ENCODE data around the gene MRPL55. TPM values are rescaled to one million over a fixed set of nuclear protein-coding genes. Genes with fewer than 3 reads are reported as not detected.

MRPL55 gene
- polyA plus RNA-seq, 1 donor = 35.8 TPM

DNA sequence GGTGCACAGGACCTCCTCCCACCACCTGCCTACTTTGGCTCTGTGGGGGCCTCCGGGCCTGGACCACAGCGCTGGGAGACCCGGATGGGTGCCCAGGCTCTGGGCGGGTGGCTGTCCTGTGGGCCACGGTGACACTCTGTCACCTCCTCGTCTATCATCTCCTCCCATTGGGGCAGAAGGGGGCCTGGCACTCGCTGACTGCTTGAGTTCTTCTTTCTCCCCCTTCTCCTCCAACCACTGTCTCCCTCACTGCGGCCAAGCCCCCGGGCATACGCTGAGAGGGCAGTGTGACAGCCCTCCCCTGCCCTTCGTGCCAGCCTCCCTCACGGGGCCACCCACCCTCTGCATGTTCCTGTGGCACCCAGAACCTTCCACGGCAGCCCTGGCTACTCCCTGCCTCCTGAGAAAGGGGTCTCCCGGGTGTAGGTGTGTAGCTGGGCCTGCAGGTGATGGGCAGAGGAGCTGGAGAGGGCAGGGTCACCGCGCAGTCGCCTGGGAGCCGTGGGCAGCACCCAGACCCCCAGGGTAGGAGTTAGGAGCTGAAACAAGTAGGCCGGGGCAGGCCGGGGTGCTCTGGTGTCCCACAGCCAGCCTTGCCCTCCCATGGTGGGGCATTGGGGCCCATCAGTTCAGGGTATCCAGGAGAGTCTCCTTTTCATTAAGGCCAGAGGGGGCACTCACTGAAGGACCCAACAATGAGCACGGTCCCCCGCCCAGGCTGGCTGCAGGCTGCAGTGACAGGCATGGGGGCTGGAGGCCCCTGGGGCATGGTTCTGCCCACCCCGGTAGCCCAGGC, 35.8 kb downstream of the MRPL55 start:
- no peak for DNase-seq

DNA sequence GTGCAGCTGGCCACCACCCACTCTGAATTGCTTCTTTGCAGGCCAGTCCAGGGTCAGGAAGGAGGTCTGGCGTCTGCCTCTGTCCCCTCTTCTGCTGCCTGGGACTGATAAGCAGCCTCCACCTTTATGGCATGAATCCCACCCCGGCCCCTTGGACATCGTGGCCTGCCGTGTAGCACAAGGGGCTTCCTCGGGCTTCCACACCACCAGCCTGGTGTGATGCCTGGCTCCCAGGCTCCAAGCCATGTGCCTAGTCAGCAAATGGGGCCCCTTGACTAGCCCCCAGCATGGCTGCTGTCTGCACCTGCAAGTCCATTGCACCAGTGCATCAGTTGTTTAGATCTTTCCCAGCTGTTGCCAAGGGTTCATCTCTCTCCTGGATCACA, 36.4 kb downstream of the MRPL55 start:
- DNase-seq = no peak

DNA sequence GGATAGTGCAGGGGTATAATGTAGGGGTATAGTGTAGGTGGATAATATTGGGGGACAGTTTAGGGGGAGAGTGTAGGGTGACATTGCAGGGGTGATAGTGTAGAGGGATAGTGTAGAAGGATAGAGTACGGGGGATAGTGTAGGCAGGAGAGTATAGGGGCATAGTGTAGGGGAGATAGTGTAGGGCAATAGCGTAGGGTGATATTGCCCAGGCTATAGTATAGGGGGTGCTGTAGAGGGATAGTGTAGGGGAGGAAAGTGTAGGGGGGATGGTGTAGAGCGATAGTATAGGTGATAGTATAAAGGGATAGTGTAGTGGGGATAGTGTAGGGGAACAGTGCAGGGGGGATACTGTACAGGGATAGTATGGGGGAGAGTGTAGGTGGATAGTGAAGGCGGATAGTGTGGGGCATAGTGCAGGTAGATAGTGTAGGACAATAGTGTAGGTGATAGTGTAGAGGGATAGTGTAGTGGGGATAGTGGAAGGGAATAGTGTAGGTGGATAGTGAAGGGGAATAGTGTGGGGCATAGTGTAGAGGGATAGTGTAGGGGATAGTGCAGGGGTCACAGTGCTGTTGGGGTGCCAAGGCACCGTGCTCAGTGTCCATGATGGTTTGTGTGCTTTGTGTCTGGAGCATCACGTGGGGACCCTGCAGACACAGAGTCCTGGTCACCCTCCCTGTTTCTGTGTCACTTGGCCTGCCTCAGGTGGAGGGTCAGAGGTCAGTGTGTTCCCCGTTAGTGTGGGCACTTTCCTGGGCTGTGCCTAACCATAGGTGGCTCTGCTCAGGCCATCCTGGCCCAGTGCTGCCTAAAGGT, 37.1 kb downstream of the MRPL55 start:
- DNase-seq = no peak

DNA sequence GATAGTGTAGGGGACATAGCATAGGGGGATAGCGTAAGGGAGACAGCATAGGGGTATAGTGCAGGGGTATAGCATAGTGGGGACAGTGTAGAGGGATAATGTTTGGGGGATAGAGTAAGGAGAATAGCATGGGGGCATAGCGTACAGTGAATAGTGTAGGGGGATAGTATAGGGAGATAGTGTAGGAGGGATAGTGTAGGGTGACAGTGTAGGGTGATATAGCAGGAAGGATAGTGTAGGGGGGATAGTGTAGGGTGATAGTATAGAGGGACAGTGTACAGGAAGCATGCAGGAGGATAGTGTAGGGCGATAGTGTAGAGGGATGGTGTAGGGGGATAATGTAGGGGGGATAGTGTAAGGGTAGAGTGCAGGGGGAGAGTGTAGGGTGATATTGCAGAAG, 38.2 kb downstream of the MRPL55 start:
- no peak for DNase-seq

DNA sequence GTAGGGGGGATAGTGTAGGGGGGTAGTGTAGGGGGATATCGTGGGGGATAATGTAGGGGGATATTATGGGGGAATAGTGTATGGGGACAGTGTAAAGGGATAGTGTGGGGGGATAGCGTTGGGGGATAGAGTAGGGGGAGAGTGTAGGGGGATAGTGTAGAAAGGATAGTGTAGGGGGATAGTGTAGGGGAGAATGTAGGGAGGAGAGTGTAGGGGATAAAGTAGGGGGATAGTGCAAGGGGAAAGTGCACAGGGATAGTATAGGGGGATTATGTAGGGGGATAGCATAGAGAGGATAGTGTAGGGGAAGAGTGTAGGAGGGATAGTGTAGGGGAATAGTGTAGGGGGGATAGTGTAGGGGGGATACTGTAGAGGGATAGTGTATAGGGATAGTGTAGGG, 38.9 kb downstream of the MRPL55 start:
- no peak for DNase-seq

DNA sequence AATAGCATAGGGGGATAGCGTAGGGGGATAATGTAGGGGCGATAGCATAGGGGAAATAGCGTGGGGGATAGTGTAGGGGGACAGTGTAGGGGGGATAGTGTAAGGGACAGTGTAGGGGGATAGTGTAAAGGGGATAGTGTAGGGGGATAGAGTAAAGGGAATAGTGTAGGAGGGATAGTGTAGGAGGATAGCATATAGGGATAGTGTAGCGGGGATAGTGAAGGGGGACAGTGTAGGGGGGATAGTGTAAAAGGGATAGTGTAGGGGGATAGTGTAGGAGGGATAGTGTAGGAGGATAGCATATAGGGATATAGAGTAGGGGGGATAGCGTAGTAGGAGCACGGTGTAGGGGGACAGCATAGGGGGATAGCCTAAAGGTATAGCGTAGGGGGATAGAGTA, 40.7 kb downstream of the MRPL55 start:
- no peak for DNase-seq

DNA sequence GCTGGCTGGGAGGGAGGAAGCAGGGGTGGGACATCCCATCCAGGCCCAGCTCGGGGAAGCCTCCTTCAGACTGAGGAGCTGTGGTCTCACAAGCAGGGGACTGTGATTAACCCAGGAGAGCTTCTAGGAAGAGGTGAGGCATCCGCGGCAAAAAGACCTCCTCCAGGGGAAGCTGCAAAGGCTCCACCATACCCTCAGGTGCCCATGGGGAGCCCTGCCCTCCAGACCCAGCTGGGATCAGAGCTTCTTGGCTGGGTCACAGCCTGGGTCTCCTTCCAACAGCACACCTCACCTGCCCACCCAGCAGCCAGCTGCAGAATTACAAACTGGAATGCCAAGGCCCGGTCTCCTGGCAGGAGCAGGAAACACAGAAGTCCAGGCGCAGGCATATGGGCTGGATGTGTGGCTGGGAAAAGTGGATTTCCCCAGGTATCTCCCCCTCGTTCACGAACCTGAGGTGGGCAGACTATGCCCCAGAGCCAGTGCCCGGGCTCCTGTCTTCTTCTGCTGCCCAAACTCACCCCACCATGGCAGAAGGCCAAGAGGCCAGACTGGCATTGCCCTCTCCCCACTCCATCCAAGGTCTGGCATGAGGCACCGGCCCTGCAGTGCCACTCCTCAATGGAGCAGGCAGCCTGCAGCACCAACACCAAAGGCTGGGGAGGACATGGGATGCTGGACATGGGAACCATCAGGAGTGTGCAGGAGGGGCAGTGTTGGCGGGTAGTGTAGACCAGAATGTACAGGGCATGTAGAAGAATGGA, 42.0 kb downstream of the MRPL55 start:
- no peak for DNase-seq

DNA sequence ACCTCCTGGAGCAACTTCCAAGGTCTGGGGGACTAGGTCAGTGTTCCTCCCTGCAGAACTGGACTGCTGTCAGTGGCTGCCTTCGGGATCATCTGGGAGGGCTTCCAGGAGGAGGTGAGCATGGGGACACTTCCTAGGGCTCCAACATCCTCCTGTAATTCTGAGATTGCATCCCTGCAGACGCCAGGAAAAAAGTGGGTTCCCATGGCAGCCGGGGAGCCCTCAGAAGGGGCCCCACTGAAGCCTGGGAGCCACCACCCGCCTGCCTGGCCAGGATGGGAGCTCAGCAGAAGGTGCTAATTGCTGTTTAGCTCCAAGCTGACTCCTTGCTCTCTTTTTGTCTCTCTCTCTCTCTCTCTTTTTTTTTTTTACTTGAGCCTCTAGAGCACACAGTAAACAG, 42.7 kb downstream of the MRPL55 start:
- DNase-seq = no peak

DNA sequence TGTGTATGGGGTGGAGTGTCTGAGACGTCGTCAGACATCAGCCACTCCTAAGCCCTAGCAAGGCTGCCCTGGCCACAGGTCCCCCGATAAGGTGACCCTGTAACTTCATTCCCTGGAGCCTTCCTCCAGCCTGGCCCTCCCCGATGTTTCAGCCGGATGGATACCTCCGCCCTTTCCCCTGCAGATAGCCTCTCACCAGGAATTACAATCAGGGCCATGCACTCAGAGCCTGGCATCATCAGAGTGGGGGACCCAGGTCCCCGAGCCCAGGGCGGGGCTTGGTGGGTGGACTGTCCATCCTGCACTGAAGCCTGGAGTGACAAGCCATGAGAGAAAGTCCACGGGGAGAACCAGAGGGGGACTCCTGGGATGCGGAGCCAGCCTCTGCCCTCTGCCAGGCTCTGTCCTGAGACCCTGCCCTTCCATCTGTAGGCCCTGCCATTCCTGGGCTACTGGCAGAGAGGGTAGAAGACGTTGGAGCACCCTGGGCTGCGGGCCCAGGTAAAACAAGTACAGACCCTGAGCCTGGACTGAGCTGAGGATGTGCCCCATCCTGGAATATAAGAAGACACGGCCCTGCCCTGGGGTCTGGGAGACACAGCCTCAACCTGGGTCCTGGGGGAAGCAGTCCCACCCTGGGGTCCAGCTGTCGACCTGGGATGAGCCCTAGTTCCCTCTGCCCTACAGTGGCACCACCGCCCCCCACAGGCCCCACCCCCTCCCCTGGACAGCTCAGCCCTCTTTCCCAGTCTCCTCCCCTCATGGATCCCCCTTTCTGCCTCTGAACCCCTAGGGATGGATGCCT, 43.4 kb downstream of the MRPL55 start:
- no peak for DNase-seq

DNA sequence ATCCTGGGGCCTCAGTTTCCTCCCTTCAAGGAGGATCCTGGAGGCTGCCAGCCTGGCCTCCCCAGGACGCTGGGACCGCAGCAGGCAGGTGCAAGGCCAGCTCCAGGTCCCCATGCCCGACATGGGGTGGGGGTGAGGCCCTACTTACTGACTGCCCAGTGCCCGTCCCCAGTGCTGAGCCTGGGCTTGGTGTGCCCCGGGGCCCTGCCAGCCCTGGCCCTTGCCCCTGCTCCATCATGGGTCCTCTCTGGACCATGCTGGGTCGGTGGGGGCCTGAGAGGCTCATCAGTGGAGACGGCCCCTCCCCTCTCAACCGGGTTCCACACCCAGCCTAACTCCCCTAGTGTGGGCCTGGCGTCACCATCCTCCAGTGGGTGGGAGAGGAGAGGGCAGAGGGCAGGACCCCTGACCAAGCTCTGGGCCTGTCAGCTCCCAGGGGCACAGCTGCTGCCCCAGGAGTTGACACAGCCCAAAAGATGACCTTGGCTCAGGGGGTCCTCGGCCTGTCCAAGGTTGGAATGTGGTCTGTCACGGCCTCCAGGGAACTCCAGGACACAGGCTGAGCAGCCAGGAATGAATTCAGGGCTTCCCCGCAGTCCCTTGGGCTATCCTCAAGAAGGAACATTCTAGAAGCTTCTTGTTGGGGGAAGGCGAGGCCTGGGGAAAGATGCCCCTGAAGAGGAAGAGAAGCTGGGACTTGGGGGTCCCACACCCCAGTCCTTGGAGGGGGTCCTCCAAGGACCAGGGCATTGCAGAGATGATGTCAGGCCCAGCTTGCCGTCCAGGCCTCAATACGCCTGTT, 44.2 kb downstream of the MRPL55 start:
- DNase-seq = no peak

DNA sequence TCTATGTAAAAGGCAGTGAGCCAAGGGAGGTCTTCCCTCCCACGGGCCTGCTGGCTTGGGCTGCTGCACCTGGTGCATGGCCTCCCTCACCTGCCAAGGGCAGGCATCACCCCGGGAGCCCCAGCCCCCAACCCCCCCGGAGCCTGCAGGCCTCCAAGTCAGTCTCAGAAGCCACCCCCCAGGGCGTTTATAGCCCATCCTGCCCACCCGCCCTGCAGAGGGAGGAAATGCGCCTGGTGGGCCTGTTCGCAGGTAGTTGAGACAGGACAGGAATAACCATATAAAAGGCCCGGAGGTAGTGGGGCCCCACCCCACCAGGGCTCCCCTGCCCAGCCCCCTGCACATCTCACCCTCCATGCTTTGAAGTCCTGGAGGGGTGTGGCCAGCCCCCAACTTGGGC, 44.8 kb downstream of the MRPL55 start:
- no peak for DNase-seq

DNA sequence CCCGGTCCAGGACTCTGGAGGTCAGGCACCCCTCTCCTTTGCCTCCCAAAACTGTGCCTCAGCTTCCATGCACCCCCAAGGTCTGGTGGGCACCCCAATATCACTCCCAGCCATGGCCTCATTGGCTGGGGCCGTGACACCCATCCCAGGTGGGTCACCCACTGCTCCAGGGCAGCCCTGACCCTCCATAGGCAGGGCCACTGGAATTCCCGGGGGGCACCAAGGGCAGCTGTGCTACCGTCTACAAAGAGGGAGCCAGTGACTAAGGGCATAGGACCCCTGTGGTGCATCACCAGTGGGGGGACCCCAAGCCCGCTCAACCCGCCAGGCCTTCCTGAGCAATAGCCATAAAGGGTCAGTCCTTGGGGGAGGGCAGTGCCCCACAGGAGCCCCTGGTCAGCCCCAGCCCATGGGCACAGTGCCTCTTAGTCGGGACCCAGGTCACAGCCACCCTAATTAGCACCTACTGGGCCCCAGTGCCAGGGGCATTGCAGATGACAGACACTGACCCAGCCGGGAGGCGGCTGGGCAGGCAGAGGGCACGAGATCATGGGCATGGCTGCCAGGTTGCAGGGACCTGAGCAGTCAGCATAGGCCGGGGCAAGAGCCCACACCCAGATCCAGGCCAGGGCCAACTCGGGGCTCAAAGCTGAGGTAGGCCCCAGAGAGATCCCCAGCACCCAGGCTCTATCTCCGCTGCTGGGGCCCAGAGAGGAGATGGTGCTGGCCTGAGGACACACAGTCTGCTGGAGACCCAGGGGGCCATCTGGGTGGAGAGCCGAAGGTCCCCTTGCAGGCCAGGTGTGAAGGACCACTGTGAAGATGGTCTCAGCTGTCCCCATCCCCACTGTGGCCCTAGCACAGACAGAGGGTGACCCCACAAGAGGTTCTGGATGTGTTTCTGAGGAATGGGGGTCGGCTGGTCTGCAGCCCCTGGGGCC, 45.6 kb downstream of the MRPL55 start:
- no peak for DNase-seq

DNA sequence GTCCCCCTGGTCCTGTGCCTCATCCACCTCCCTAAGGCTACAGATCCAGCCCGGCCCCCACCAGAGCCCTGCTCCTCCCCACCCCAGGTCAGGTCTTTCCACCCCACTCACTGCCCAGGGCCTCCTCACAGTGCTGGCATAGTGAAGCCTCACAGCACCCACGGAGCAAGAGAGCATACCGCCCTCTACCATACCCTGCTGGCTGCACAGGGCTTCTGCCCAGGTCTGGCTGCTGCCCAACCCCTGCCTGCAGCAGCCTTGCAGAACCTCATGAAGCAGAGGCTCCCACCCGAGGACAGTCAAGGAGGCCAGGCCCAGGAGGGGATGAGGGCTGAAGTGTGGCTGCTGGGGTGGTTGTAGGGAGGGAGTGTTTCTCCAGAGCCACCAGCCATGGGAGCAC, 46.3 kb downstream of the MRPL55 start:
- DNase-seq = no peak

DNA sequence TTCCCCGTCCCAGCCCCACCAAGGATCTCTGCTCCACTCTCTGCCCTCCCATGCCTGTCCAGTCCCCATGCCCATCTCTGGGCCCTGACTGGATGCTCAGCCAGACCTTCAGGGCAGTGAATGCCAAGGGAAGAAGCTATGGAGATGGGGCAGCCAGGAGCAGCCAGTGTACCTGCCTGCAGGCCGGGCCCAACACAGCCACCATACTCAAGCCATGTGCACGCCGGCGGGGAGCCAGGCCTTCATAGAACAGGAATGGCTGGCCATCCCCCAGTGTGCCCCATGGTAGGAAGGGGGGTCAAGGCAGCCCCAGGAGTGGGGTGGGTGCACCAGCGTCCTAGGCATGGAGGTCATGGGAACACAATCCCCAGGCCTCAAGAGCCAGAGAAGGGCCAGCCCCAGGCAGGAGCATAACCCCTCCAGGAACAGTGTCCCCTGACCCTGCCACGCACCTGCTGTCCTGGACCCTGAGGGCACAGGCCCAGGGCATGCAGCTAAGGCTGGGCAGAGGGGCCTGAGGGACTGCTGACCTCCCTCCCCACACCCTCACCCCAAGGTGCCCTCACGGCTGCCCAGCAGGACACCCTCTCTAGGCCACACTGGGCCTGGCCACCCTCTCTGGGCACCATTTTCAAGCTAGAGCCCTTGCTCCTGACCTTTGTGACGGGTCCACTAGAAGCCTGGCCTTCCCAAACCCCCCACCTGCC, 46.9 kb downstream of the MRPL55 start:
- no peak for DNase-seq

DNA sequence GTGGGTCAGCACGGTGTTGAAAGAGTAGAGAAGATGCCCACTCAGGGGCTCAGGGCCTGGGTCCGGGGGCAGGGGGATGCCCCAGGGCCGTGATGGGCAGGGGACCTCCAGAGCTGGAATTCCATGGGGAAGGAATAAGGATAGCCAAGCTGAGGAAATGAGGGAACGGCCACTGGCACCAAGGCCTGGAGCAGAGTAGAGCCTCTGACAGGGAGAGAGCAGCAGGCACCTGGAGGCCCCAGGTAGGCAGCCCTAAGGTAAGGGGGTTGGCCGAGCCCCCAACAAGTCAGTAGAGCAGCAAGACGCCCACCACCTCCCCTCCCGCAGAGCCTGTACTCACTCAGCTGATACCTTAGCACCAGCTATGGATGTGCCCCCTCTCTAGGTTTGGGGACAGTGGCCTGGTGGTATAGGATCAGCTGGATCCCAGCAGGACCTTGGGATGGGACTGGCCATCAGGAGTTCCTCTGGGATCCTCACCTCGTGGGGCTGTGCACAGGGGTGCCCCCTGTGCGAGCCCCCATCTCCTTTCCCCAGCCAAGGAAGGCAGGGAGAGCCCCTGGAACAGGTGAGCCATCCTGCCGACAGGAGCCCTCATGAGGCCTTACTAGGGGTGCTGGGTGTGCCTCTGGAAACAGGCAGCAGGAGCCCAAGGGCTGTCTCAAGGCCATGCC, 47.6 kb downstream of the MRPL55 start:
- no peak for DNase-seq

DNA sequence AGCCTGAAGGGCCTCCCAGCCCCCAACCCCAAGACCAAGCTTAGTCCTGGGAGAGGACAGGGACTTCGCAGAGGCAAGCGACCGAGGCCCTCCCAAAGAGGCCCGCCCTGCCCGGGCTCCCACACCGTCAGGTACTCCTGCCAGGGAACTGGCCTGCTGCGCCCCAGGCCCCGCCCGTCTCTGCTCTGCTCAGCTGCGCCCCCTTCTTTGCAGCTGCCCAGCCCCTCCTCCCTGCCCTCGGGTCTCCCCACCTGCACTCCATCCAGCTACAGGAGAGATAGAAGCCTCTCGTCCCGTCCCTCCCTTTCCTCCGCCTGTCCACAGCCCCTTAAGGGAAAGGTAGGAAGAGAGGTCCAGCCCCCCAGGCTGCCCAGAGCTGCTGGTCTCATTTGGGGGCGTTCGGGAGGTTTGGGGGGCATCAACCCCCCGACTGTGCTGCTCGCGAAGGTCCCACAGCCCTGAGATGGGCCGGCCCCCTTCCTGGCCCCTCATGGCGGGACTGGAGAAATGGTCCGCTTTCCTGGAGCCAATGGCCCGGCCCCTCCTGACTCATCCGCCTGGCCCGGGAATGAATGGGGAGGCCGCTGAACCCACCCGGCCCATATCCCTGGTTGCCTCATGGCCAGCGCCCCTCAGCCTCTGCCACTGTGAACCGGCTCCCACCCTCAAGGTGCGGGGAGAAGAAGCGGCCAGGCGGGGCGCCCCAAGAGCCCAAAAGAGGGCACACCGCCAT, 48.5 kb downstream of the MRPL55 start:
- DNase-seq = no peak

DNA sequence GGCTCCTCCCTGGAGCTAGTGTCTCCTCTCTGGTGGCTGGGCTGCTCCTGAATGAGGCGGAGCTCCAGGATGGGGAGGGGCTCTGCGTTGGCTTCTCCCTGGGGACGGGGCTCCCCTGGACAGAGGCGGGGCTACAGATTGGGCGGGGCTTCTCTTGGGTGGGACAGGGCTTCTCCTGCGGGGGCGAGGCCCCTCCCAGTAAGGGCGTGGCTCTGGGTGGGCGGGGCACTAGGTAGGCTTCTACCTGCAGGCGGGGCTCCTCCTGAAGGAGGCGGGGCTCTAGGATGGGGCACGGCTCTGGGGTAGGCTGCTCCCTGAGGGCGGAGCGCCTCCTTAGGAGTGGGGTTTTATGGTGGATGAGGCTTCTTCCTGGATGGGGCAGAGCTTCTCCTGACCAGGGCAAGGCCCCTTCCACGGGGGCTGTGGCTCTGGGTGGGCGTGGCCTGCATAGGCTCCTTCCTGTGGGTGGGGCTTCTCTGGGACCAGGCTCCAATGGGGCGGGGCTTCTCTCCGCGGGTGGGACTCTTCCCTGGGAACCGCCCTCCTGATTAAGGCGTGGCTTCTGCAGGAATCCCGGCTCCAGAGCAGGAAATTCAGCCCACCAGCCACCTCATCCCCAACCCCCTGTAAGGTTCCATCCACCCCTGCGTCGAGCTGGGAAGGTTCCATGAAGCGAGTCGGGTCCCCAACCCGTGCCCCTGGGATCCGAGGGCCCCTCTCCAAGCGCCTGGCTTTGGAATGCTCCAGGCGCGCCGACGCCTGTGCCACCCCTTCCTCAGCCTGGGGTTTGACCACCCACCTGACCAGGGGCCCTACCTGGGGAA, 49.3 kb downstream of the MRPL55 start:
- peak; percentile 54 for DNase-seq
